Activated CD4-positive, alpha-beta T cell treated with anti-CD3 and anti-CD28 coated beads, Interleukin-2, amount 50 U/mL, for 16 hours (primary cell): ENCODE results near the gene ATRAID.

Experiments used
- DNase-seq: peaks from one replicate; pipeline ENCODE4 v3.0.0-alpha.2; 2020

ATRAID gene

GRCh38 chr2:27251766-27252165 lies 39.9 kb downstream of the ATRAID start:
- no peak for DNase-seq

GRCh38 chr2:27255187-27255586 lies 43.3 kb downstream of the ATRAID start:
- no peak for DNase-seq

GRCh38 chr2:27255660-27256059 lies 43.8 kb downstream of the ATRAID start:
- DNase-seq, result no peak

- DNase-seq, result no peak
Measured at GRCh38 chr2:27256855-27257454, 45.1 kb downstream of the ATRAID start.

- DNase-seq, result no peak
Measured at GRCh38 chr2:27258051-27258450, 46.2 kb downstream of the ATRAID start.

GRCh38 chr2:27261241-27261925 lies 49.5 kb downstream of the ATRAID start:
- DNase-seq, result no peak

GRCh38 chr2:27261926-27262298 lies 50.1 kb downstream of the ATRAID start:
- DNase-seq, result no peak

- DNase-seq, result peak; percentile 64
Measured at GRCh38 chr2:27262379-27263286, 50.8 kb downstream of the ATRAID start, which contains the start of gene SLC30A3. TSS of gene SLC30A3 (minus strand) at chr2:27263047. CDS start at chr2:27262906, 141 bp downstream.

- DNase-seq, result no peak
Measured at GRCh38 chr2:27263287-27264252, 51.7 kb downstream of the ATRAID start.

- DNase-seq, result no peak
Measured at GRCh38 chr2:27264253-27264752, 52.5 kb downstream of the ATRAID start.

- peak; percentile 63 for DNase-seq
Measured at GRCh38 chr2:27264753-27265535, 53.1 kb downstream of the ATRAID start.

- no peak for DNase-seq
Measured at GRCh38 chr2:27265536-27265870, 53.7 kb downstream of the ATRAID start.
